Spinal cord (tissue), 10 donors: ENCODE measurements around the gene PSENEN. TPM values are rescaled to one million over a fixed set of nuclear protein-coding genes. Genes with fewer than 3 reads are reported as not detected.
"Not testable (repeated sequence)": the region's sequence is repeated elsewhere in the genome, so short reads cannot be mapped to it uniquely, and the experiment has no call there.

Experiments
- DNase-seq, 6 donors: peaks; one replicate each; pipeline versions ENCODE4 v3.0.0 to v3.0.0-alpha.2; 2013 to 2015; ENCODE audit warnings: low spot score in 6 of 6, low read depth in 4 of 6
- H3K27ac ChIP-seq: one replicate; pipeline ENCODE4 v1.5.1; 2013; ENCODE audit warnings: low read depth, low read length, control low read depth
- H3K27me3 ChIP-seq: one replicate; pipeline ENCODE4 v1.6.1; 2013; ENCODE audit warnings: low read length; ENCODE audit not compliant: control insufficient read depth, insufficient read depth
- H3K36me3 ChIP-seq: one replicate; pipeline ENCODE4 v1.6.1; 2013; ENCODE audit warnings: low read length; ENCODE audit not compliant: control insufficient read depth, insufficient read depth
- H3K4me1 ChIP-seq: one replicate; pipeline ENCODE4 v1.6.1; 2013; ENCODE audit warnings: low read length; ENCODE audit not compliant: control insufficient read depth, insufficient read depth
- H3K4me3 ChIP-seq: one replicate; pipeline ENCODE4 v1.5.1; 2013; ENCODE audit warnings: low read depth, low read length, control low read depth
- H3K9me3 ChIP-seq: one replicate; pipeline ENCODE4 v1.6.1; 2013; ENCODE audit warnings: low read length; ENCODE audit not compliant: control insufficient read depth, insufficient read depth
- WGBS: methylation state at CpG from one replicate; pipeline ENCODE4 v1.1.5; 2013; ENCODE audit warnings: missing lambda C conversion rate; ENCODE audit not compliant: insufficient coverage; 5-methylcytosine and 5-hydroxymethylcytosine counted together
- polyA plus RNA-seq, 2 donors: library from polyadenylated mRNA; unstranded; fragments of 120-200 nt; gene quantifications; one replicate each; pipeline ENCODE4 v1.2.1, GENCODE V29; 2013; ENCODE audit not compliant: insufficient read length in 2 of 2
- total RNA-seq, 2 donors: library from RNA; depleted of rRNA in 1 of 2; stranded (reverse); fragments of 120-200 nt in 1 of 2; fragments of >200 nt in 1 of 2; gene quantifications; one replicate each; pipeline versions ENCODE4 v1.2.3 to v1.2.4, GENCODE V29; 2013 to 2014
- donor health status: healthy.

Gene PSENEN
- total and polyA plus RNA-seq, 4 donors = 15.9 to 106 (median 81.0) TPM

- WGBS = 87% methylated on average over 7 of the region's 7 CpGs
- DNase-seq = no peak
Observed at GRCh38 chr19:35793381-35794165, 48.1 kb downstream of the PSENEN start.

GRCh38 chr19:35795564-35795963 lies 50.1 kb downstream of the PSENEN start:
- not testable (repeated sequence) for H3K27ac ChIP-seq, DNase-seq, H3K4me3 ChIP-seq, H3K36me3 ChIP-seq, H3K9me3 ChIP-seq
- Histone ChIP-seq H3K4me1 (peaks cover 13% of the 10 kb centered on the region), H3K27me3 (peaks cover 10% of the 10 kb centered on the region)
- no CpG with 5 or more reads among the region's 1 CpG for WGBS

More at GRCh38 chr19:35793381-35794165, 48.1 kb downstream of the PSENEN start:
- Histone ChIP-seq H3K9me3 (no peaks in the 10 kb centered on the region), H3K4me3 (no peak overlapping the region), H3K27me3 (peaks cover 10% of the 10 kb centered on the region), H3K4me1 (peaks cover 13% of the 10 kb centered on the region), H3K36me3 (peaks cover 27% of the 10 kb centered on the region), H3K27ac (no peak overlapping the region)

Other genes with a start within 250 kb of the PSENEN start
- 10 to 100 TPM; 10.4 to 49.0 TPM for gene DMKN, start 232.0 kb upstream of the PSENEN start, total RNA-seq
- gene DMKN, start 232.0 kb upstream of the PSENEN start, polyA plus RNA-seq = 10 to 100 TPM; 18.1 to 31.2 TPM
- gene SBSN, start 217.3 kb upstream of the PSENEN start, total RNA-seq = under 1 TPM in 1 of 2 donors, not detected in 1; 0.06 TPM
- gene SBSN, start 217.3 kb upstream of the PSENEN start, polyA plus RNA-seq = under 1 TPM; 0.17 to 0.50 TPM
- under 1 TPM in 1 of 2 donors, not detected in 1; 0.11 TPM for gene GAPDHS, start 212.2 kb upstream of the PSENEN start, total RNA-seq
- not detected for gene GAPDHS, start 212.2 kb upstream of the PSENEN start, polyA plus RNA-seq
- gene TMEM147, start 200.0 kb upstream of the PSENEN start, total RNA-seq = 100 to 1,000 TPM in 1 of 2 donors, 10 to 100 TPM in 1; 58.2 to 126 TPM
- 100 to 1,000 TPM; 108 to 109 TPM for gene TMEM147, start 200.0 kb upstream of the PSENEN start, polyA plus RNA-seq
- gene ATP4A, start 182.0 kb upstream of the PSENEN start, total RNA-seq = not detected
- under 1 TPM; 0.30 to 0.41 TPM for gene ATP4A, start 182.0 kb upstream of the PSENEN start, polyA plus RNA-seq
- not detected for gene PMIS2, start 159.5 kb upstream of the PSENEN start, total RNA-seq
- gene PMIS2, start 159.5 kb upstream of the PSENEN start, polyA plus RNA-seq = not detected
- gene HAUS5, start 132.9 kb upstream of the PSENEN start, total RNA-seq = 10 to 100 TPM in 1 of 2 donors, 1 to 10 TPM in 1; 5.1 to 15.5 TPM
- 10 to 100 TPM; 18.2 to 26.0 TPM for gene HAUS5, start 132.9 kb upstream of the PSENEN start, polyA plus RNA-seq
- gene RBM42, start 116.6 kb upstream of the PSENEN start, total RNA-seq = 10 to 100 TPM; 18.1 to 55.3 TPM
- gene RBM42, start 116.6 kb upstream of the PSENEN start, polyA plus RNA-seq = 10 to 100 TPM; 73.4 to 76.5 TPM
- gene ETV2, start 103.9 kb upstream of the PSENEN start, total RNA-seq = 1 to 10 TPM in 1 of 2 donors, under 1 TPM in 1; 0.59 to 2.7 TPM
- 1 to 10 TPM; 4.0 to 4.6 TPM for gene ETV2, start 103.9 kb upstream of the PSENEN start, polyA plus RNA-seq
- 100 to 1,000 TPM; 321 to 628 TPM for gene COX6B1, start 97.3 kb upstream of the PSENEN start, total RNA-seq
- gene COX6B1, start 97.3 kb upstream of the PSENEN start, polyA plus RNA-seq = 100 to 1,000 TPM; 378 to 396 TPM
- gene UPK1A, start 79.1 kb upstream of the PSENEN start, total RNA-seq = not detected
- gene UPK1A, start 79.1 kb upstream of the PSENEN start, polyA plus RNA-seq = under 1 TPM in 1 of 2 donors, not detected in 1; 0.21 TPM
- not detected for gene ZBTB32, start 41.1 kb upstream of the PSENEN start, total RNA-seq
- under 1 TPM; 0.14 to 0.68 TPM for gene ZBTB32, start 41.1 kb upstream of the PSENEN start, polyA plus RNA-seq
- 10 to 100 TPM in 1 of 2 donors, 1 to 10 TPM in 1; 8.2 to 15.3 TPM for gene KMT2B, start 27.6 kb upstream of the PSENEN start, total RNA-seq
- 10 to 100 TPM; 41.6 to 42.2 TPM for gene KMT2B, start 27.6 kb upstream of the PSENEN start, polyA plus RNA-seq
- gene IGFLR1, start 3.2 kb upstream of the PSENEN start, total RNA-seq = 1 to 10 TPM; 3.1 to 3.5 TPM
- gene IGFLR1, start 3.2 kb upstream of the PSENEN start, polyA plus RNA-seq = 10 to 100 TPM in 1 of 2 donors, 1 to 10 TPM in 1; 8.8 to 10.9 TPM
- gene U2AF1L4, start 233 bp upstream of the PSENEN start, total RNA-seq = 10 to 100 TPM in 1 of 2 donors, 1 to 10 TPM in 1; 8.8 to 23.6 TPM
- 10 to 100 TPM; 25.9 to 37.7 TPM for gene U2AF1L4, start 233 bp upstream of the PSENEN start, polyA plus RNA-seq
- gene LIN37, start 2.9 kb downstream of the PSENEN start, total RNA-seq = 10 to 100 TPM in 1 of 2 donors, 1 to 10 TPM in 1; 5.1 to 15.7 TPM
- 10 to 100 TPM; 17.7 to 18.3 TPM for gene LIN37, start 2.9 kb downstream of the PSENEN start, polyA plus RNA-seq
- gene HSPB6, start 11.4 kb downstream of the PSENEN start, total RNA-seq = 1 to 10 TPM; 1.8 to 2.8 TPM
- gene HSPB6, start 11.4 kb downstream of the PSENEN start, polyA plus RNA-seq = 10 to 100 TPM; 25.7 to 26.9 TPM
- 1 to 10 TPM; 2.8 to 7.8 TPM for gene PROSER3, start 12.5 kb downstream of the PSENEN start, total RNA-seq
- gene PROSER3, start 12.5 kb downstream of the PSENEN start, polyA plus RNA-seq = 10 to 100 TPM; 15.2 to 27.7 TPM
- 10 to 100 TPM; 13.6 to 32.6 TPM for gene ARHGAP33, start 29.9 kb downstream of the PSENEN start, total RNA-seq
- gene ARHGAP33, start 29.9 kb downstream of the PSENEN start, polyA plus RNA-seq = 100 to 1,000 TPM; 152 to 183 TPM
- under 1 TPM in 1 of 2 donors, not detected in 1; 0.10 TPM for gene PRODH2, start 67.2 kb downstream of the PSENEN start, total RNA-seq
- under 1 TPM; 0.27 to 0.32 TPM for gene PRODH2, start 67.2 kb downstream of the PSENEN start, polyA plus RNA-seq
- under 1 TPM; 0.30 to 0.44 TPM for gene NPHS1, start 106.9 kb downstream of the PSENEN start, total RNA-seq
- 1 to 10 TPM; 1.9 to 2.1 TPM for gene NPHS1, start 106.9 kb downstream of the PSENEN start, polyA plus RNA-seq
- gene KIRREL2, start 111.3 kb downstream of the PSENEN start, total RNA-seq = 1 to 10 TPM; 1.1 to 1.9 TPM
- gene KIRREL2, start 111.3 kb downstream of the PSENEN start, polyA plus RNA-seq = 1 to 10 TPM; 2.8 to 3.5 TPM
- 100 to 1,000 TPM; 205 to 237 TPM for gene APLP1, start 122.9 kb downstream of the PSENEN start, total RNA-seq
- gene APLP1, start 122.9 kb downstream of the PSENEN start, polyA plus RNA-seq = 1,000 to 10,000 TPM; 1,021 to 1,097 TPM
- 1 to 10 TPM; 6.4 to 6.8 TPM for gene NFKBID, start 154.9 kb downstream of the PSENEN start, total RNA-seq
- gene NFKBID, start 154.9 kb downstream of the PSENEN start, polyA plus RNA-seq = 10 to 100 TPM in 1 of 2 donors, 1 to 10 TPM in 1; 4.9 to 10.6 TPM
- gene HCST, start 156.9 kb downstream of the PSENEN start, total RNA-seq = 1 to 10 TPM; 1.9 to 3.5 TPM
- gene HCST, start 156.9 kb downstream of the PSENEN start, polyA plus RNA-seq = 1 to 10 TPM; 3.7 to 4.0 TPM
- gene TYROBP, start 162.6 kb downstream of the PSENEN start, total RNA-seq = 10 to 100 TPM; 14.1 to 34.1 TPM
- gene TYROBP, start 162.6 kb downstream of the PSENEN start, polyA plus RNA-seq = 10 to 100 TPM; 25.8 to 32.4 TPM
- gene LRFN3, start 190.7 kb downstream of the PSENEN start, total RNA-seq = 1 to 10 TPM; 5.5 to 6.6 TPM
- 10 to 100 TPM; 45.0 to 47.8 TPM for gene LRFN3, start 190.7 kb downstream of the PSENEN start, polyA plus RNA-seq
- gene SDHAF1, start 249.5 kb downstream of the PSENEN start, total RNA-seq = 10 to 100 TPM; 11.4 to 27.5 TPM
- 10 to 100 TPM; 25.3 to 27.3 TPM for gene SDHAF1, start 249.5 kb downstream of the PSENEN start, polyA plus RNA-seq